Testis (tissue), 3 donors: ENCODE results near the gene KLHDC4. TPM values are rescaled to one million over a fixed set of nuclear protein-coding genes. Genes with fewer than 3 reads are reported as not detected.

ENCODE experiments used
- DNase-seq: peaks from one replicate; pipeline ENCODE4 v3.0.0-alpha.2; 2019
- H3K27ac ChIP-seq, 2 donors: fragments of 200-600 bp; sonication (generic); one replicate each; pipeline ENCODE4 v1.5.1; 2019
- H3K27me3 ChIP-seq: fragments of 200-600 bp; sonication (generic); one replicate; pipeline ENCODE4 v1.5.1; 2019
- H3K36me3 ChIP-seq: fragments of 200-600 bp; sonication (generic); one replicate; pipeline ENCODE4 v1.5.1; 2017; ENCODE audit warnings: low read depth; ENCODE audit errors: missing control alignments
- H3K4me1 ChIP-seq: fragments of 200-600 bp; sonication (generic); one replicate; pipeline ENCODE4 v1.5.1; 2019
- H3K4me3 ChIP-seq, 2 donors: fragments of 200-600 bp; sonication (generic); one replicate each; pipeline ENCODE4 v1.5.1; 2017 to 2019
- H3K9me3 ChIP-seq: fragments of 200-600 bp; sonication (generic); one replicate; pipeline ENCODE4 v1.5.1; 2017
- CTCF ChIP-seq, 3 experiments: fragments of 450-650 bp in 2 of 3; fragments of 200-600 bp in 1 of 3; sonication (generic) in 1 of 3; IDR thresholded peaks; one replicate each; pipeline ENCODE4 v1.5.1; 2016 to 2019; ENCODE audit warnings: antibody characterized with exemption in 3 of 3, mild to moderate bottlenecking in 2 of 3, moderate library complexity in 1 of 3
- POLR2A ChIP-seq: fragments of 450-650 bp; IDR thresholded peaks from one replicate; pipeline ENCODE4 v1.6.1; 2017; ENCODE audit warnings: antibody characterized with exemption, mild to moderate bottlenecking, moderate library complexity
- WGBS, 2 donors: methylation state at CpG; one replicate each; pipeline ENCODE4 v1.1.5; 2018; 5-methylcytosine and 5-hydroxymethylcytosine counted together
- intact Hi-C: fragments of 100-400 bp; cut with DNase I; formaldehyde crosslinking; loops from one replicate; pipeline ENCODE4 v1.15.1; 2023; ENCODE audit warnings: low total_unique reads
- polyA plus RNA-seq: library from polyadenylated mRNA; stranded (reverse); fragments of 350-450 nt; fragmentation: Illumina TruSeq; extraction: RNeasy Lipid Tissue Mini Kit (QIAGEN cat#74804); gene quantifications from one replicate; pipeline ENCODE4 v1.2.3, GENCODE V29; 2014; ENCODE audit warnings: low read depth, low replicate concordance; ENCODE audit not compliant: insufficient read depth
- total RNA-seq, 2 donors: library from RNA; depleted of rRNA; stranded (reverse); fragments of >200 nt; gene quantifications; one replicate each; pipeline ENCODE4 v1.2.3, GENCODE V29; 2016

Gene KLHDC4
- total and polyA plus RNA-seq, 3 donors from 2014 or later = 60.6 to 130 (median 79.2) TPM

- Histone ChIP-seq H3K4me3 (no peak overlapping the region), H3K27ac (no peak overlapping the region), H3K36me3 (no peaks in the 10 kb centered on the region), H3K27me3 (no peaks in the 10 kb centered on the region), H3K9me3 (no peaks in the 10 kb centered on the region), H3K4me1 (peaks cover 8% of the 10 kb centered on the region)
- WGBS, 2 donors = 25 to 53% methylated on average over 10 of the region's 10 CpGs
- intact Hi-C loops = loop anchor here (10.0 kb wide), 1 partner anchor 90 kb away; no protein-coding TSS in a partner anchor
- DNase-seq = peak; percentile 65
- no peak for TF ChIP-seq CTCF (IDR thresholded peaks at IDR 0.05)
- no peak for TF ChIP-seq POLR2A
Observed at GRCh38 chr16:87784812-87785211, 19.0 kb upstream of the KLHDC4 start.

- Histone ChIP-seq H3K27me3 (no peaks in the 10 kb centered on the region), H3K36me3 (no peaks in the 10 kb centered on the region), H3K9me3 (no peaks in the 10 kb centered on the region), H3K27ac (no peak overlapping the region), H3K4me3 (no peak overlapping the region), H3K4me1 (peaks cover 19% of the 10 kb centered on the region)
- WGBS, 2 donors = 91 to 99% methylated on average over 4 of the region's 4 CpGs
- no peak for DNase-seq
- TF ChIP-seq POLR2A (no peak), CTCF (IDR thresholded peaks at IDR 0.05) (no peak)
- intact Hi-C loops = loop anchor here (10.0 kb wide), 1 partner anchor 93 kb away; no protein-coding TSS in a partner anchor
Observed at GRCh38 chr16:87782033-87782432, 16.2 kb upstream of the KLHDC4 start.

GRCh38 chr16:87780385-87780989 lies 14.7 kb upstream of the KLHDC4 start:
- TF ChIP-seq CTCF (IDR thresholded peaks at IDR 0.05) (no peak), POLR2A (no peak)
- Histone ChIP-seq H3K9me3 (no peaks in the 10 kb centered on the region), H3K36me3 (no peaks in the 10 kb centered on the region), H3K4me3 (no peak overlapping the region), H3K27ac (no peak overlapping the region), H3K27me3 (no peaks in the 10 kb centered on the region), H3K4me1 (peaks cover 19% of the 10 kb centered on the region)
- WGBS, 2 donors = 78 to 80% methylated on average over 10 of the region's 10 CpGs
- DNase-seq = peak; percentile 30
- intact Hi-C loops = loop anchor here (10.0 kb wide), 1 partner anchor 94 kb away; no protein-coding TSS in a partner anchor

GRCh38 chr16:87778830-87779579 lies 13.2 kb upstream of the KLHDC4 start:
- 40 to 55% methylated on average over 13 to 41 of the region's 41 CpGs for WGBS, 2 donors
- Histone ChIP-seq H3K27me3 (no peaks in the 10 kb centered on the region), H3K36me3 (no peaks in the 10 kb centered on the region), H3K27ac (no peak overlapping the region), H3K4me3 (no peak overlapping the region), H3K9me3 (no peaks in the 10 kb centered on the region), H3K4me1 (peaks cover 11% of the 10 kb centered on the region)
- TF ChIP-seq CTCF (IDR thresholded peaks at IDR 0.05) (peak; percentile 95 to 98 (median 97)), POLR2A (no peak)
- DNase-seq = peak; percentile 90
- intact Hi-C loops = no loop called here
